Measurements from ENCODE around the gene KIRREL1.

DNA sequence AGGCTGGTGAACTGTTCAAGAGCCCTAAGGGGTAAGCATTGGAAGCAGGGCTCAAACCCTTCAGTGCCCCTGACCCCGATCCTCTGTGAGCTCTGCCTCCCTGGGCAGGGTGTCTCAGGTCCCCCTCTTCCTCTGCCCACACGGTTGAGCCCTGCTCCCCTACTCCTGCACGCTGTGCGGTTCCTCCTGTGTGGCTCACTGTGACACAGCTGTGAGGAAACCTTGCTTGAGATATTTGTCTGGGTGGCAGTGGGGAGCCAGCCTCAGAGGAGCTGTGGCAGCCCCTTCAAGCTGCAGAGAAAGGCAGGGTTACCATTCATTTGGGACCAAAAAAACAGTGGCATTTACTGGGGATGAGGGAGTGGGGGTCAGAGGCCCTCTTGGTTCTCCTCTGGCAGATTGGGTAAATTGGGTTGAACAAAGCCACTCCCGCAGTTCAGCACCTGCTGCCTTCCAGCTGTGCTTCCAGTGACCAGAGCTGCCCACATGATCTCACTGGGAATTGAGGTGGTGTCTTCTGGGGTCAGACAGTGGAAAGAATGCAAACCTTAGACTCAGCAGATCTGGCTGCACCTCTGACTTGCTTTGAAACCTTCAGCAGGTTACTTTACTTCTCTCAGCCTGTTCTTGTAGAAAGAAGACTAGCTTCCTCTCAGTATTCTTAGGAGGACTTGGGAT is 126.7 kb downstream of the KIRREL1 start:
- TF ChIP-seq REST (IDR thresholded peaks at IDR 0.05; ENCODE audit: insufficient read depth in 1 of 2, low read depth in 2 of 2, low read length in 2 of 2) (no peak), POLR2AphosphoS5 (IDR thresholded peaks at IDR 0.05; ENCODE audit: low read depth, low read length) (no peak), SIN3A (IDR thresholded peaks at IDR 0.05; ENCODE audit: borderline replicate concordance, insufficient read depth, low read length) (no peak)
